ENCODE results near the gene XXYLT1. TPM values are rescaled to one million over a fixed set of nuclear protein-coding genes. Genes with fewer than 3 reads are reported as not detected.

The XXYLT1 gene
- total and polyA plus RNA-seq, 2 donors from 2014 or later, result 5.7 to 10.7 TPM

DNA sequence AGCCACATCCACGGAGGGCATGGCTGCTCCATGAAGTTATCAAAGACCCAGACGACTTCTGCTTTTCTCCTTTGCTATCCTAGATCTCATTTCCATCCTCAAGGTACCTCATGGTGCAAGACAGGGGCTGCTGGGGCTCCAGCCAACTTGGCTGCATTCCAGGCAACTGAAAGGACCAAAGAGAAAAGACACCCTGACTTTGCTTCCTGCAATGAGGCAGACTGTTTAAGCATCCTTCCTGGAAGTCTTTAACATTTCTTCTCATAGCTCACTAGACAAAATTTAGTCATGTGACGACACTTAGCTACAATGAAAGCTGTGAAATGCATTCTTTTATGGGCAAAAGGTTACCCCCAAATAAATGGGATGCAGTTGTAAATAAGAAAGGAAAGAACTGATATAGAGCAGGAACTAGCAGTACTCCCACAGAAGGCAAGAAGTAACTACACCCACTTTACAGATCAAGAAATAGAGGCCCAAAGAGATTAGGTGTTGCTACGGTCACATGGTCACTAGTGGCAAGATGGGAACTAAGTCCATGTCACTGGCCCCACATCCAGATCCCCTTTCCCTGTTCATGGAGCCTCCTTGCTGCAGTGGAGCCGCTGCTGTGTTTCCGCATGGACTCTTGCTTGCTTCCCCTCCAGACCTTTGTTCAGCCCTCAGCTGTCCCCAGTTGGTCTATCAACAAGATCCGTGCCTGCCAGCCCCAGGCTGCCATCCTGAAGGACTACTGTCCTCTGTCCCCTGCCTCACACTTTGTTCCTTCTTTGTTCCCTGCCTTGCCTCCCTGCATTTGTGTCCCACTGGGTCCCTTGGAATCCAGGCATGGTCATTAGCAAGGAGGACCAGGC is 107.0 kb downstream of the XXYLT1 start:
- H3K9me3 ChIP-seq (ENCODE audit: control insufficient read depth in 2 of 3, insufficient read depth in 1 of 3, low read length in 3 of 3), result no peaks in the 10 kb centered on the region
- no peak overlapping the region for H3K27ac ChIP-seq (ENCODE audit: low read depth in 2 of 2, low read length in 2 of 2)
- H3K4me3 ChIP-seq (ENCODE audit: low read length in 3 of 3), result no peak overlapping the region
- no peak for FAIRE-seq
- no peaks in the 10 kb centered on the region for H3K27me3 ChIP-seq (ENCODE audit: control insufficient read depth, insufficient read depth, low read length)
- H3K36me3 ChIP-seq (ENCODE audit: control insufficient read depth in 2 of 3, insufficient read depth in 3 of 3, low read length in 3 of 3), result no peaks in the 10 kb centered on the region
- no peak overlapping the region for H3K9ac ChIP-seq (ENCODE audit: low read length in 3 of 3)
- TF ChIP-seq, protein P1, sequence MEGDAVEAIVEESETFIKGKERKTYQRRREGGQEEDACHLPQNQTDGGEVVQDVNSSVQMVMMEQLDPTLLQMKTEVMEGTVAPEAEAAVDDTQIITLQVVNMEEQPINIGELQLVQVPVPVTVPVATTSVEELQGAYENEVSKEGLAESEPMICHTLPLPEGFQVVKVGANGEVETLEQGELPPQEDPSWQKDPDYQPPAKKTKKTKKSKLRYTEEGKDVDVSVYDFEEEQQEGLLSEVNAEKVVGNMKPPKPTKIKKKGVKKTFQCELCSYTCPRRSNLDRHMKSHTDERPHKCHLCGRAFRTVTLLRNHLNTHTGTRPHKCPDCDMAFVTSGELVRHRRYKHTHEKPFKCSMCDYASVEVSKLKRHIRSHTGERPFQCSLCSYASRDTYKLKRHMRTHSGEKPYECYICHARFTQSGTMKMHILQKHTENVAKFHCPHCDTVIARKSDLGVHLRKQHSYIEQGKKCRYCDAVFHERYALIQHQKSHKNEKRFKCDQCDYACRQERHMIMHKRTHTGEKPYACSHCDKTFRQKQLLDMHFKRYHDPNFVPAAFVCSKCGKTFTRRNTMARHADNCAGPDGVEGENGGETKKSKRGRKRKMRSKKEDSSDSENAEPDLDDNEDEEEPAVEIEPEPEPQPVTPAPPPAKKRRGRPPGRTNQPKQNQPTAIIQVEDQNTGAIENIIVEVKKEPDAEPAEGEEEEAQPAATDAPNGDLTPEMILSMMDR (IDR thresholded peaks at IDR 0.05; ENCODE audit: borderline replicate concordance, extremely low read depth, insufficient read depth), result no peak
- DNase-seq, result no peak
- H3K4me1 ChIP-seq (ENCODE audit: control insufficient read depth in 2 of 3, insufficient read depth in 2 of 3, low read depth in 1 of 3, low read length in 3 of 3), result peaks cover 0 to 6% (median 3%) of the 10 kb centered on the region in 3 donors
- intact Hi-C loops (cut with DNase I), result no loop called here

DNA sequence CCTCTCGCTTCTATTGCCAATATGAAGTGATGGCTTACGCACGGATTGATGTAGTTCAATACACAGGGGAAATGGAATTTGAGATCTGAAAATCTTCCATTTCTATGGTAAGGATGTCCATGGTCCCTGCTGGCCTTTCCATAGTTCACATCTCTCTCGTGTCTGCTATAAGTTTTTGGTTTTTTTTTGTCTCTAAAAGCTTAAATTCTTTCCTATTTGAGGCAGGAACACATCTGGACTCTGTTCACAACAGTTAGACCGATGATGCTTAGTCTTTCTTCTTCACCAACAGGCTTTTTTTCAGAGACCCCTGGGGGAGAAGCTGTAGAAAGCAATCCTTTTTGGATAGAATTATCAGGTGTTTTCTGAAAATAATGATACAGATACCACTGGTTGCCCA is 108.1 kb downstream of the XXYLT1 start:
- no peaks in the 10 kb centered on the region for H3K27me3 ChIP-seq (ENCODE audit: control insufficient read depth, insufficient read depth, low read length)
- TF ChIP-seq, protein P1 (IDR thresholded peaks at IDR 0.05; ENCODE audit: borderline replicate concordance, extremely low read depth, insufficient read depth), result no peak
- intact Hi-C loops (cut with DNase I), result no loop called here
- H3K4me3 ChIP-seq (ENCODE audit: low read length in 3 of 3), result no peak overlapping the region
- no peak for FAIRE-seq
- no peaks in the 10 kb centered on the region for H3K9me3 ChIP-seq (ENCODE audit: control insufficient read depth in 2 of 3, insufficient read depth in 1 of 3, low read length in 3 of 3)
- DNase-seq, result no peak
- peaks cover 0 to 6% (median 3%) of the 10 kb centered on the region in 3 donors for H3K4me1 ChIP-seq (ENCODE audit: control insufficient read depth in 2 of 3, insufficient read depth in 2 of 3, low read depth in 1 of 3, low read length in 3 of 3)
- no peak overlapping the region for H3K9ac ChIP-seq (ENCODE audit: low read length in 3 of 3)
- H3K36me3 ChIP-seq (ENCODE audit: control insufficient read depth in 2 of 3, insufficient read depth in 3 of 3, low read length in 3 of 3), result no peaks in the 10 kb centered on the region
- H3K27ac ChIP-seq (ENCODE audit: low read depth in 2 of 2, low read length in 2 of 2), result peak overlapping the region in 1 of 2 donors; percentile 7

DNA sequence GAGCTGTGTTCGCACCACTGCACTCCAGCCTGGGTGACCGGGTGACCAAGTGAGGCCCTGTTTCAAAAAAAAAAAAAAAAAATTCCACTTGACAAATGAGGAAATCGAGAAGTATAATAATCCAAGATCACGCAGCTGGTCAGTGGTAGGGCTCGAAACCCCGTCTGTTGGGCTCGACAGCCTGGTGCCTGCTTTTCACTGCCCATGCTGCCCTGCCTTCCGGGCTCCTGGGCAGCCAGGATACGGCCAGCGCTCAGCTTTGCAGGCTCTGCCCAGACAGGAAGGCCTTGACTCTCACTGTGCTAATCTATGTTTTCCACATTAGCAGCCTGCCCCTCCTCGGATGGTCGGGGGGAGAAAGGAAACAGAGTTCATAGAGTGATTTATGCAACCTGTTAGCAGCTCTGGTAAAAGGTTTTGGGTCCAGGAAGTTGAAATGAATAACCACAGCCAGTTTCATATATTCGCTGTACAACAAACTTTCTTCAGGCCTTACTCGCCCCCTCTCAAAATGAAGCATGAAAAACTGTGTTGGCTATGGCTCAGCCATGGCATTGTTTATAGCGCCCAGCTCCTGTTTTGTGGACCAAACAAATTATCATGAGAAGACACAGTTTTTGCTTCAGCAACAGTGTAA is 108.8 kb downstream of the XXYLT1 start:
- TF ChIP-seq, protein P1 (IDR thresholded peaks at IDR 0.05; ENCODE audit: borderline replicate concordance, extremely low read depth, insufficient read depth), result no peak
- Histone ChIP-seq H3K9me3 (ENCODE audit: control insufficient read depth in 2 of 3, insufficient read depth in 1 of 3, low read length in 3 of 3) (no peaks in the 10 kb centered on the region), H3K27ac (ENCODE audit: low read depth in 2 of 2, low read length in 2 of 2) (peak overlapping the region; percentile 41 to 49), H3K4me3 (ENCODE audit: low read length in 3 of 3) (no peak overlapping the region), H3K9ac (ENCODE audit: low read length in 3 of 3) (no peak overlapping the region), H3K4me1 (ENCODE audit: control insufficient read depth in 2 of 3, insufficient read depth in 2 of 3, low read depth in 1 of 3, low read length in 3 of 3) (peaks cover 0 to 6% (median 3%) of the 10 kb centered on the region in 3 donors), H3K27me3 (ENCODE audit: control insufficient read depth, insufficient read depth, low read length) (no peaks in the 10 kb centered on the region), H3K36me3 (ENCODE audit: control insufficient read depth in 2 of 3, insufficient read depth in 3 of 3, low read length in 3 of 3) (no peaks in the 10 kb centered on the region)
- no peak for FAIRE-seq
- peak; percentile 70 to 89 (median 83) for DNase-seq
- intact Hi-C loops (cut with DNase I), result no loop called here
